ENCODE measurements around the gene ABCA7.

Gene ABCA7

GRCh38 chr19:1088416-1089010, 48.6 kb downstream of the ABCA7 start:
- DNase-seq (ENCODE audit: low read depth in 3 of 3) = no peak

DNA sequence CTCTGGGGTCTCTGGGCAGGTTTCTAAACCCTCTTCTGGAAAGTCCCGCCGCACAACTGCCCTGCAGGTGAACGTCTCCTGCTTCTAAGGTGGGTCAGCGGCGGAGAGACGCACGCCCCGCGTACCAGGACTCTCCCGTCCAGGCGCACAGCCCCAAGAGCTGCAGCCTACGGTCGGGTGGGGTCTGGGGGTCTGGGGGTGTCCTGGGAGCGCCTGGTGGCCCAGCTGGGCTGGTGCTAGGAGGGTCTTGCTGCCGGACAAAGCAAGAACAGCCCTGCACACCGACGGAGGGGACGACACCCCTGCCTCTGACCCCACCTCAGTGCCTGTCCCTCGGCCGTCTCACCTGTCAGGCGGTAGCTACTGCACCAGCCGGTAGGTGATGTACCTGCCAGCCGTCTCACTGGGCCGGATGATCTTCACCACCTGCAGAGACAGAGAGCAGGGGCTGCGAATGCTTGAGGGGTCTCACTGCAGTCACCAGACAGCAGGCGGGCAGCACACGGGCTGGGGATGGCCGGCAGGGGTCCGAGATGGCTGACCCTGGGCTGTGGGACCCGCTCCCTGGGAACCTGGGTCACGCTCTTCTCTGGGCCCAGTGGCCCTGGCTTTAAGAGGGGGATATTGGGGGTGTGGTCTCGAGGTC, 49.3 kb downstream of the ABCA7 start:
- no peak for DNase-seq (ENCODE audit: low read depth in 3 of 3)

DNA sequence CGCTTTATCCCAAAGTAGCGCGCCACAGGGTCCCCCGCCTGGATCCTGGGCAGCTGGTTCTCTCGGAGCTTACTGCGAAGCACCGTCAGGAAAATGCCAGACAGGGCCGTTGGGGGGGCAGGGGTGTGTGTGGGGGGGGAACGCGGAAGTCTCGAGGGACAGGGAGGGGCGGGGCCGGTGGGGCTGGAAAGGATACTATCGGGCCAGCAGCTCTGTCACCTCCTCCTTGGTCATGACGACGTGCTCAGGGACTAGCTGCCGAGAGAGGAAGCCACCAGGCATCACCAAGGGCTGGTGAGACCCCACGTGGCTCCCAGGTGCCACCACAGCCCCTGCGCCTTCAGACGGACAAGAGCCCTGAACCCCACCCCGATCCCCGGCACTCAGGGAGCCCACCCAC, 50.0 kb downstream of the ABCA7 start:
- DNase-seq (ENCODE audit: low read depth in 3 of 3) = no peak

GRCh38 chr19:1090731-1091543, 51.0 kb downstream of the ABCA7 start:
- DNase-seq (ENCODE audit: low read depth in 3 of 3) = no peak

DNA sequence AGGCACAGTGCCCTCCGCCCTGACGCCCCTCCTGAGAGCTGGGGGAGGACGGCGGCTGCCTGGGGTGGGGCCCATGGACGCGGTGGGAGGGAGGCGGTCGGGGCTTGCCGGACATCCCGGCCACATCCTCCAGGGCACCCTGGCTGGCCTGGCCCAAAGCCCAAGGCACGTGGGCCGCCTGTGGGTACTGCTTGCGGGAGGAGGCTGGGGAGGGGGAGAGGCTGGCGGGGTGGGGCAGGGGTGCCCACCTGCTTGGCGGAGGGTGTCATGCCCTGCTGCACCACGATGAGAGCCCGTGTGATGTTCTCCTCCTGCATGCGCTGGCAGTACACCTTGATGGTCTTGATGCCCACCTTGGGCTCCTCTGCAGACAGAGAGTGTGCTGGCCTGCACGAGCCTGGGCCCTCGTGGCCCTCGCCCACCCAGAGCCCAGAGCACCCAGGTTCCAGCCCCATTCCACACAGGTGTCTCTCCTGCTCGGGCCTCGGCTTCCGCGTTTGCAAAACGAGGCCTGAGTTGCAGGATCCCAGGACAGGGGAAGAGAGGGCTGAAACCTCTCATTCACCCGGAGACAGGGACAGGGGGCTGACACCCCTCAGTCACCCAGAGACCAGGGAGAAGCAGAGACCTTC, 51.8 kb downstream of the ABCA7 start:
- no peak for DNase-seq (ENCODE audit: low read depth in 3 of 3)

- no peak for DNase-seq (ENCODE audit: low read depth in 3 of 3)
Measured at GRCh38 chr19:1093330-1093729, 53.4 kb downstream of the ABCA7 start.

DNA sequence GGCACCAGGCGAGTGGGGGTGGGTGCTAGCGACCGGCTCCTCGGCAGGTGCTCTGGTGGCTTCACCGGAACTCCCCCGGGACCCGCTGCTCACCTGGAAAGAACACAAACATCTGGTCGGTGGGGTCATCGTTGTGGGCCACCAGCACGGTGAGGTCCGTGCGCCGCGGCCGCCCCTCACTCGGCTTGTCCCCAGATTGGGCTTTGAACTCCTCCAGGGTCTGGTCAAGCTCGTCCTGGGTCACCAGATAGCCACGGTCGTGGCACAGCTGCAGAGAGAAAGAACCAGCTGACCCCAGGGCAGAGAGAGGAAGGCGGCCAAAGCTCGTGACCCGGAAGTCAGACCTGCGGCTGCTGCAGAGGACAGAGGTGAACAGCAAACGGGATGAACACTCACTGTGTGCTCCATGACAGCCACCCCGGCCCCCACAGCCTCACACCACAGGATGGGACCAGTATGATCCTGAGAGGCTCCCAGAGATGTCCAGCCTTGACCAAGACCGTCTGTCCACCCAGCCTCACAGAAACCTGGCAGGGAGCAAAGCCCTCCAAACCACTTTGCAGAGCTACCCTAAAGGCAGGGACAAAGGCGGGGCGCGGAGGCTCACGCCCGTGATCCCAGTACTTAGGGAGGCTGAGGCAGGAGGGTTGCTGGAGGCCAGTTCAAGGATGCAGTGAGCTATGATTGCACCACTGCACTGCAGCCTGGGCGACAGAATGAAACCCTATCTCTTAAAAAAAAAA, 54.1 kb downstream of the ABCA7 start:
- DNase-seq (ENCODE audit: low read depth in 3 of 3) = no peak

- DNase-seq (ENCODE audit: low read depth in 3 of 3) = no peak
Measured at GRCh38 chr19:1094655-1094977, 54.7 kb downstream of the ABCA7 start.

DNA sequence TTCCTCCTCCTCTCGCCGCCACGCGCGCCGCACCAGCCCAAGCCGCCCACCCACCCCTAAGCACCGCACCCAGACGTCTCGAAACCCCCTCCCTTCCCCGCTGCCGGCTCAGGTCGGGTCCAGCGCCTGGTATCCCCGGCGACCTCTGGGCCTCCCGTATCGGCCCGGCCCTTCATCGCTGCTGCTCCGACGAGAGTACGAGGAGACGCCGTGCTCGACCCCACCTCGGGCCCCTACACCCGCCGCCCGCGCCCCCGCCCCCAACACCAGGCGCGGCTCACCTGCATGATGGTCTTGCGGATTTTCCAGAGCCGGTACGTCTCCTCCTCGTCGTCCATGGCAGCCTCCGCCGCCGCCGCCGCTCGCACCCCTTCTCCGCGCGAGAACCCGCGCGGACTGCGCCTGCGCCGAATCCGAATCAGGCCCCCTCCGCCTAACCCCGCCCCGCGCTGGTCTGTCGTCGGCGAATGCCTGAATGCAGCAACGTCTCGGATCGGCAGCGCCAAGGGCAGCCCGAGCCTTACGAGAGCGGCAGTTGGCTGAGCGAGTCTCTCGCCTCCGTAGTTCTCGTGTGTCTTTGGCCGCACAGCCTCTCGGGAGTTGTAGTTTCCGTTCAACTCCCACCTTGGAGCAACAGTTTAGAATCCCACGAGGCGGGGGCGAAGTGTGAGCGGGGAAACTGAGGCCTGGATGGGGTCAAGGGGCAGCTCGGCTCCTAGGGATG, 55.2 kb downstream of the ABCA7 start, which contains the start of gene POLR2E:
Gene POLR2E (minus strand): TSS at position 398 of the 724 bp plus-strand sequence. CDS start 60 bp downstream, at position 338.
- peak; percentile 96 to 98 (median 98) for DNase-seq (ENCODE audit: low read depth in 3 of 3)

GRCh38 chr19:1097810-1098176, 57.9 kb downstream of the ABCA7 start:
- no peak for DNase-seq (ENCODE audit: low read depth in 3 of 3)

GRCh38 chr19:1098177-1099051, 58.5 kb downstream of the ABCA7 start:
- no peak for DNase-seq (ENCODE audit: low read depth in 3 of 3)

GRCh38 chr19:1101337-1101698, 61.4 kb downstream of the ABCA7 start:
- DNase-seq (ENCODE audit: low read depth in 3 of 3) = no peak

DNA sequence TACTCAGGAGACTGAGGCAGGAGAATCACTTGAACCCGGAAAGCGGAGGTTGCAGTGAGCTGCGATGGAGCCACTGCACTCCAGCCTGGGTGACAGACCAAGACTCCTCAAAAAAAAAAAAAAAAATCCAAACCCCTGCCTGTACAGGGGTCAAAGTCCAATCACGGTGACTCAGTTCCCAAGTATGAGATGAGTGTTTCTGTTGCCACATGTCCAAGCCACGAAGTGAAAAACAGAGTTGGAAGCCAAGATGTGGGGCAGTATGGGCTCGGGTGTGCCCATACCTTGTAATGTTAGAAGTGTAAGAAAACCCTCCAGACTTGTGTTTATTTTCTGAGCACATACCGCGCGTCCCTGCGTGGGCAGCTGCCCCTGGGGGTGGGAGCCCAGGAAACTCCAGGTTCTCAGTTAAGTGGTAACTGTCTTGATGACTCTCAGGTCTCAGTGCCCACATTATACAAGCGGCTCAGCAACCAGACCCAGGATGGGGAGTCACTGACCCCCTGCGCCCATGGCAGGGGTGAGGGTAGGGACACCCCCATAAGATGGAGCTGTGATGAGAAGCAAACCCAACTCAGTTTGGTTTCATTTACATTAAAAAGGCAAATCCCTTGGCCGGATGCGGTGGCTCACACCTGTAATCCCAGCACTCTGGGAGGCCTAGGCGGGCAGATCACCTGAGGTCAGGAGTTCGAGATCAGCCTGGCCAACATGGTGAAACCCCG, 62.7 kb downstream of the ABCA7 start:
- DNase-seq (ENCODE audit: low read depth in 3 of 3) = peak in 1 of 3 experiments; percentile 42

GRCh38 chr19:1103132-1103707, 63.3 kb downstream of the ABCA7 start:
- no peak for DNase-seq (ENCODE audit: low read depth in 3 of 3)

DNA sequence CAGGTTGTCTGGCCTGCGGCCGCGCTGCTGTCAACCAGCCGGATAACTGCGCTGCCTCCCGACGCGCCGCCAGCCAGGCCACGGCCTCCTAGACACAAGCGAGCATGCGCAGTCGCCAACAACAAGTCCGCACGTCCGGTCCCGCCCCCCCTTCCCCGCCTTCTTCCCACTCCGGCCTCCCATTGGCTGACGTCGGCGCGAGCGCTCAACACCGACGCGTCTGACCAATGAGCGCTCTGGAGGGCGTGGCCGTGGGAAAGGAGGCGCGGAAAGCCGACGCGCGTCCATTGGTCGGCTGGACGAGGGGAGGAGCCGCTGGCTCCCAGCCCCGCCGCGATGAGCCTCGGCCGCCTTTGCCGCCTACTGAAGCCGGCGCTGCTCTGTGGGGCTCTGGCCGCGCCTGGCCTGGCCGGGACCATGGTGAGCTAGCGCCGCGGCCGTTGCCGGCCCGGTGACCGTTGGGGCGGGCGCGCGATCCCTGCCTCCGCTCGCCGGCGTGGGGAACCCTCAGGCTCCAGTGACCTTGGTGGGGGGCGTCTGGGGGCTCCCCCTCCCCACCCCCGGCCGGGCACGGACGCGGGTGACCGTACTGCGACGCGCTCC, 63.9 kb downstream of the ABCA7 start, which contains the start of gene GPX4:
Gene GPX4 (plus strand): TSS at position 287 of the 603 bp plus-strand sequence. CDS start 50 bp downstream, at position 337.
- DNase-seq (ENCODE audit: low read depth in 3 of 3) = peak; percentile 93 to 98 (median 97)

DNA sequence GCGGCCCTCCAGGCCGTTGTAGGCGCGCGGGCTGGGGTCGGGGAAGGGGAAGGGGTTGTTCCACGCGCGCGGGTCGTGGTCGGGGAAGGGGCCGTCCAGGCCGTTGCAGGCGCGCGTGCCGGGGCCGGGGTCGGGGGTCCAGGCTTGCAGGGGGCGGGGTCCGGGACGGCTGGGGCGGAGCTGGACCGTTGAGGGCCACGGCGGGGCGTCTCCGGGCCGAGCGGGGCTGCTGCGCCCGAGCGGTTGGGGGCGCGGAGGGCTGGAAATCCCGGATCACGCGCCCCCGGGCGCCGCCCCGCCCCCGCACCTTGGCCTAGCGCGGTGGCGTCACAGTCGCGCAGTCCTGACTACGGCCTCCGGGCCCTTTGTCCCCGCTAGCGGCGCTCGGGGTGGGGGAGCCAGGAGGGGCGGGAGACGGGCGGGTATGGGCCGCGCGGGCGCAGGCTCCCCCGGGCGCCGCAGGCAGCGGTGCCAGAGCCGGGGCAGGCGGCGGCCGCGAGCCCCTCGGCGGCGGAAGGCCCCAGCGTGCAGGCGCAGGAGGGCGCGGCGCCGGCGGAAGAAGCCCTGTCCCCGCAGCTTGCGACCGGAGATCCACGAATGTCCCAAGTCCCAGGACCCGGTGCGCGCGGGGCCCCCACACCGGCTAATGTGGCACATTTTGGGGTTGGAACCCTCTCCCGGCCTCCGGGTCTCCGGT, 64.6 kb downstream of the ABCA7 start:
- peak; percentile 50 to 60 (median 52) for DNase-seq (ENCODE audit: low read depth in 3 of 3)

- DNase-seq (ENCODE audit: low read depth in 3 of 3) = no peak
Measured at GRCh38 chr19:1105008-1105872, 65.3 kb downstream of the ABCA7 start.
